Dermis blood vessel endothelial cell (primary cell): Measurements from ENCODE around the gene OR4F15. TPM values are rescaled to one million over a fixed set of nuclear protein-coding genes. Genes with fewer than 3 reads are reported as not detected.

ENCODE experiments used
- DNase-seq: peaks from one replicate; pipeline ENCODE4 v3.0.0; 2010
- total RNA-seq: library from RNA; depleted of rRNA; stranded (reverse); fragments of >200 nt; gene quantifications from 2 replicates; pipeline ENCODE4 v1.2.3, GENCODE V29; 2014

The OR4F15 gene
- total RNA-seq, 1 donor from 2014 or later: not detected

- DNase-seq: no peak
Observed at GRCh38 chr15:101804941-101805340, 7.1 kb upstream of the OR4F15 start.

- no peak for DNase-seq
Observed at GRCh38 chr15:101805605-101806345, 6.2 kb upstream of the OR4F15 start.

GRCh38 chr15:101807345-101807945 is 4.6 kb upstream of the OR4F15 start:
- DNase-seq: no peak

- DNase-seq: no peak
Observed at GRCh38 chr15:101808201-101808600, 3.8 kb upstream of the OR4F15 start.

- no peak for DNase-seq
Observed at GRCh38 chr15:101810456-101810855, 1.5 kb upstream of the OR4F15 start.

- peak; percentile 21 for DNase-seq
Observed at GRCh38 chr15:101810876-101811275, 1.1 kb upstream of the OR4F15 start.

GRCh38 chr15:101813803-101814534 is 2.0 kb downstream of the OR4F15 start:
- DNase-seq: no peak

GRCh38 chr15:101820781-101821180 is 8.8 kb downstream of the OR4F15 start:
- DNase-seq: no peak

GRCh38 chr15:101827257-101827656 is 15.3 kb downstream of the OR4F15 start:
- DNase-seq: no peak

- no peak for DNase-seq
Observed at GRCh38 chr15:101828774-101829173, 16.8 kb downstream of the OR4F15 start.

GRCh38 chr15:101841656-101842055 is 29.7 kb downstream of the OR4F15 start:
- no peak for DNase-seq

- DNase-seq: no peak
Observed at GRCh38 chr15:101844916-101845315, 32.9 kb downstream of the OR4F15 start.

- no peak for DNase-seq
Observed at GRCh38 chr15:101852356-101852755, 40.4 kb downstream of the OR4F15 start.

Other genes with a start within 250 kb of the OR4F15 start
- gene TM2D3, start 159.8 kb upstream of the OR4F15 start, total RNA-seq: 31.0 and 44.4 TPM in 2 replicates
- gene TARS3, start 87.7 kb upstream of the OR4F15 start, total RNA-seq: 10.4 and 11.4 TPM in 2 replicates
- not detected in 2 replicates for gene OR4F6, start 8.7 kb upstream of the OR4F15 start, total RNA-seq